HepG2 (cell line): ENCODE results near the gene CDK14. TPM values are rescaled to one million over a fixed set of nuclear protein-coding genes. Genes with fewer than 3 reads are reported as not detected.

Source experiments
- KAT7 ChIP-seq: IDR thresholded peaks from 2 replicates; pipeline ENCODE4 v1.6.1; 2018; ENCODE audit warnings: borderline replicate concordance, missing compliant biosample characterization
- MAFF ChIP-seq: IDR thresholded peaks from 2 replicates; pipeline ENCODE4 v1.6.1; 2011; ENCODE audit warnings: low read depth, low read length, improper control_type of control experiment
- MEIS1 ChIP-seq: sonication (generic); formaldehyde crosslinking; IDR thresholded peaks from 2 replicates; pipeline ENCODE4 v1.9.0; 2021; ENCODE audit warnings: mild to moderate bottlenecking, missing genetic modification reagents, moderate library complexity, borderline replicate concordance
- NFRKB ChIP-seq: fragments of 450-650 bp; IDR thresholded peaks from 2 replicates; pipeline ENCODE4 v1.6.1; 2017
- NR3C1 ChIP-seq: sonication (generic); formaldehyde crosslinking; IDR thresholded peaks from 2 replicates; pipeline ENCODE4 v1.4.0; 2020; ENCODE audit warnings: missing genetic modification reagents
- POLR2AphosphoS2 ChIP-seq: IDR thresholded peaks from 2 replicates; pipeline ENCODE4 v1.6.1; 2011; ENCODE audit warnings: low read depth, low read length, improper control_type of control experiment
- ZMYM4 ChIP-seq: sonication (generic); formaldehyde crosslinking; IDR thresholded peaks from 2 replicates; pipeline ENCODE4 v1.8.1; 2023; ENCODE audit warnings: mild to moderate bottlenecking, missing genetic modification reagents
- ZNF850 ChIP-seq: sonication (generic); formaldehyde crosslinking; conservative IDR thresholded peaks from 2 replicates; pipeline ENCODE4 v1.9.0; 2021; ENCODE audit warnings: mild to moderate bottlenecking, missing genetic modification reagents
- polyA plus RNA-seq, 8 experiments: library from polyadenylated mRNA; depleted of rRNA in 3 of 8; stranded (reverse) in 7 of 8; unstranded in 1 of 8; fragments of >200 nt; fragmentation: Illumina TruSeq in 4 of 8; extraction: Trizol in 4 of 8; gene quantifications; 2 replicates each; pipeline versions ENCODE4 v1.2.1 to v1.2.3, GENCODE V29; 2011 to 2016; ENCODE audit warnings: low read depth in 4 of 8, missing spikeins in 1 of 8, mixed read lengths in 1 of 8; ENCODE audit not compliant: insufficient read depth in 1 of 8
- total RNA-seq, 5 experiments: library from RNA; depleted of rRNA; stranded (reverse); fragments of >200 nt; fragmentation: Illumina TruSeq; extraction: Trizol; gene quantifications; 2 replicates each; pipeline ENCODE4 v1.2.3, GENCODE V29; 2016; ENCODE audit warnings: low read depth in 1 of 5
- TF ChIP-seq, protein P1 (sequence below): IDR thresholded peaks from 2 replicates; pipeline ENCODE4 v1.6.1; 2016; ENCODE audit warnings: low read depth, missing genetic modification reagents, missing compliant biosample characterization
- TF ChIP-seq, protein P2 (sequence below): sonication (generic); formaldehyde crosslinking; IDR thresholded peaks from 2 replicates; pipeline ENCODE4 v1.5.0; 2020; ENCODE audit warnings: mild to moderate bottlenecking, low read depth, missing genetic modification reagents, borderline replicate concordance
- TF ChIP-seq, protein P3 (sequence below): sonication (generic); formaldehyde crosslinking; IDR thresholded peaks from 2 replicates; pipeline ENCODE4 v1.8.0; 2022; ENCODE audit warnings: mild to moderate bottlenecking, missing genetic modification reagents, moderate library complexity

CDK14 gene
- total and polyA plus RNA-seq, 2 of the 13 experiments (the other 11 are each of a cell fraction or from before 2014, with no cell fraction given): 0.26 to 0.71 TPM

DNA sequence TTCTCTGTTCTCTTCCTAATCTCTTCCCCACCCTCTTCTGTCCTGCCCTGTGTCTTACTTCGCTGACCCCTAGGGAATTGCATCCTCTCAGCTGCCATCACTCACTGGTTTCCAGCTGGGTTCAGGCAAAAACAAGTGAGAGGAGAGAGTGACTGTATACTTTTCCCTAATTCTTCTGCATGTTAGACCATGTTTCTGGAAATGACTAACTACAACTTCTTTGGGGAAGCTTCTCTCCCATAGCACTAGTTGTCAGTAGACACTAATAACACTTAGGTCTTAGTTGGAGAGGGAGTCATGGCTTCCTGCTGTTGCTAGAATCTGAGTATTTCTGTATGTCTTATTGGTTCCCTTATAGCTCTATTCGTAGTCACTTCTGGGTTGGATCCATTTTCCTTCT is 369.1 kb downstream of the CDK14 start (continued):
- TF ChIP-seq, protein P1, sequence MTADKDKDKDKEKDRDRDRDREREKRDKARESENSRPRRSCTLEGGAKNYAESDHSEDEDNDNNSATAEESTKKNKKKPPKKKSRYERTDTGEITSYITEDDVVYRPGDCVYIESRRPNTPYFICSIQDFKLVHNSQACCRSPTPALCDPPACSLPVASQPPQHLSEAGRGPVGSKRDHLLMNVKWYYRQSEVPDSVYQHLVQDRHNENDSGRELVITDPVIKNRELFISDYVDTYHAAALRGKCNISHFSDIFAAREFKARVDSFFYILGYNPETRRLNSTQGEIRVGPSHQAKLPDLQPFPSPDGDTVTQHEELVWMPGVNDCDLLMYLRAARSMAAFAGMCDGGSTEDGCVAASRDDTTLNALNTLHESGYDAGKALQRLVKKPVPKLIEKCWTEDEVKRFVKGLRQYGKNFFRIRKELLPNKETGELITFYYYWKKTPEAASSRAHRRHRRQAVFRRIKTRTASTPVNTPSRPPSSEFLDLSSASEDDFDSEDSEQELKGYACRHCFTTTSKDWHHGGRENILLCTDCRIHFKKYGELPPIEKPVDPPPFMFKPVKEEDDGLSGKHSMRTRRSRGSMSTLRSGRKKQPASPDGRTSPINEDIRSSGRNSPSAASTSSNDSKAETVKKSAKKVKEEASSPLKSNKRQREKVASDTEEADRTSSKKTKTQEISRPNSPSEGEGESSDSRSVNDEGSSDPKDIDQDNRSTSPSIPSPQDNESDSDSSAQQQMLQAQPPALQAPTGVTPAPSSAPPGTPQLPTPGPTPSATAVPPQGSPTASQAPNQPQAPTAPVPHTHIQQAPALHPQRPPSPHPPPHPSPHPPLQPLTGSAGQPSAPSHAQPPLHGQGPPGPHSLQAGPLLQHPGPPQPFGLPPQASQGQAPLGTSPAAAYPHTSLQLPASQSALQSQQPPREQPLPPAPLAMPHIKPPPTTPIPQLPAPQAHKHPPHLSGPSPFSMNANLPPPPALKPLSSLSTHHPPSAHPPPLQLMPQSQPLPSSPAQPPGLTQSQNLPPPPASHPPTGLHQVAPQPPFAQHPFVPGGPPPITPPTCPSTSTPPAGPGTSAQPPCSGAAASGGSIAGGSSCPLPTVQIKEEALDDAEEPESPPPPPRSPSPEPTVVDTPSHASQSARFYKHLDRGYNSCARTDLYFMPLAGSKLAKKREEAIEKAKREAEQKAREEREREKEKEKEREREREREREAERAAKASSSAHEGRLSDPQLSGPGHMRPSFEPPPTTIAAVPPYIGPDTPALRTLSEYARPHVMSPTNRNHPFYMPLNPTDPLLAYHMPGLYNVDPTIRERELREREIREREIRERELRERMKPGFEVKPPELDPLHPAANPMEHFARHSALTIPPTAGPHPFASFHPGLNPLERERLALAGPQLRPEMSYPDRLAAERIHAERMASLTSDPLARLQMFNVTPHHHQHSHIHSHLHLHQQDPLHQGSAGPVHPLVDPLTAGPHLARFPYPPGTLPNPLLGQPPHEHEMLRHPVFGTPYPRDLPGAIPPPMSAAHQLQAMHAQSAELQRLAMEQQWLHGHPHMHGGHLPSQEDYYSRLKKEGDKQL: no peak
- TF ChIP-seq MAFF (no peak), POLR2AphosphoS2 (no peak), KAT7 (CRISPR knock-in tag) (no peak), ZNF850 (CRISPR knock-in tag) (no peak), MEIS1 (CRISPR knock-in tag) (no peak), NR3C1 (CRISPR knock-in tag) (no peak), ZMYM4 (CRISPR knock-in tag) (no peak), NFRKB (no peak)
- TF ChIP-seq, protein P2, sequence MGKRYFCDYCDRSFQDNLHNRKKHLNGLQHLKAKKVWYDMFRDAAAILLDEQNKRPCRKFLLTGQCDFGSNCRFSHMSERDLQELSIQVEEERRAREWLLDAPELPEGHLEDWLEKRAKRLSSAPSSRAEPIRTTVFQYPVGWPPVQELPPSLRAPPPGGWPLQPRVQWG (CRISPR knock-in tag): no peak
- TF ChIP-seq, protein P3, sequence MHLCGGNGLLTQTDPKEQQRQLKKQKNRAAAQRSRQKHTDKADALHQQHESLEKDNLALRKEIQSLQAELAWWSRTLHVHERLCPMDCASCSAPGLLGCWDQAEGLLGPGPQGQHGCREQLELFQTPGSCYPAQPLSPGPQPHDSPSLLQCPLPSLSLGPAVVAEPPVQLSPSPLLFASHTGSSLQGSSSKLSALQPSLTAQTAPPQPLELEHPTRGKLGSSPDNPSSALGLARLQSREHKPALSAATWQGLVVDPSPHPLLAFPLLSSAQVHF (CRISPR knock-in tag): no peak
